Common myeloid progenitor, CD34-positive (primary cell): ENCODE data around the gene ERC2.

Source experiments
- CTCF ChIA-PET: fragments of 350-600 bp; sonication (Branson Sonifier 250); formaldehyde crosslinking; loops from one replicate; lab custom pipeline; 2021; ENCODE audit warnings: antibody characterized with exemption; lab: Charles Lee
- POLR2A ChIA-PET: fragments of 350-600 bp; sonication (Branson Sonifier 250); formaldehyde crosslinking; loops from one replicate; lab custom pipeline; 2021; ENCODE audit warnings: antibody characterized with exemption; lab: Charles Lee
- DNase-seq, 3 donors: peaks; one replicate each; pipeline versions ENCODE4 v3.0.0 to v3.0.0-alpha.2; 2013
- H3K27ac ChIP-seq, 2 experiments: 1 replicate in 1 of 2; 2 replicates in 1 of 2; pipeline ENCODE4 v1.7.0; 2013; ENCODE audit warnings: inconsistent platforms in 2 of 2, low read length in 2 of 2, mild to moderate bottlenecking in 2 of 2, low read depth in 1 of 2, moderate library complexity in 1 of 2; ENCODE audit not compliant: severe bottlenecking in 2 of 2, insufficient read depth in 1 of 2, poor library complexity in 1 of 2
- H3K27me3 ChIP-seq, 5 experiments: replicated peaks in 2 of 5; 1 replicate in 3 of 5; 2 replicates in 2 of 5; pipeline versions ENCODE4 v1.6.1 to v1.7.0; 2013; ENCODE audit warnings: low read length in 4 of 5, mild to moderate bottlenecking in 2 of 5, moderate library complexity in 2 of 5, inconsistent platforms in 1 of 5; ENCODE audit not compliant: insufficient read depth in 5 of 5, control insufficient read depth in 4 of 5
- H3K36me3 ChIP-seq, 4 experiments: 1 replicate in 2 of 4; 2 replicates in 2 of 4; pipeline versions ENCODE4 v1.6.1 to v1.7.0; 2013; ENCODE audit warnings: low read length in 3 of 4, control low read depth in 1 of 4, mild to moderate bottlenecking in 1 of 4; ENCODE audit not compliant: control insufficient read depth in 4 of 4, insufficient read depth in 4 of 4
- H3K4me1 ChIP-seq, 4 experiments: 1 replicate in 3 of 4; 2 replicates in 1 of 4; pipeline versions ENCODE4 v1.6.1 to v1.7.1; 2013; ENCODE audit warnings: low read length in 3 of 4, mild to moderate bottlenecking in 3 of 4, control low read depth in 1 of 4, inconsistent platforms in 1 of 4, moderate library complexity in 1 of 4; ENCODE audit not compliant: control insufficient read depth in 4 of 4, insufficient read depth in 4 of 4; ENCODE audit errors: control extremely low read depth in 1 of 4
- H3K4me3 ChIP-seq, 7 experiments: 1 replicate in 4 of 7; 2 replicates in 3 of 7; pipeline versions ENCODE4 v1.5.1 to v1.7.0; 2013; ENCODE audit warnings: mild to moderate bottlenecking in 7 of 7, low read length in 6 of 7, moderate library complexity in 6 of 7, inconsistent platforms in 2 of 7, low read depth in 2 of 7, control low read depth in 1 of 7; ENCODE audit not compliant: insufficient read depth in 4 of 7, control insufficient read depth in 1 of 7; ENCODE audit errors: extremely low read depth in 1 of 7
- H3K9me3 ChIP-seq, 5 experiments: 1 replicate in 4 of 5; 2 replicates in 1 of 5; pipeline versions ENCODE4 v1.6.1 to v1.7.1; 2013; ENCODE audit warnings: low read length in 4 of 5, mild to moderate bottlenecking in 2 of 5, inconsistent platforms in 1 of 5, low read depth in 1 of 5, moderate library complexity in 1 of 5; ENCODE audit not compliant: control insufficient read depth in 4 of 5, insufficient read depth in 2 of 5; ENCODE audit errors: control extremely low read depth in 1 of 5
- WGBS: methylation state at CpG from one replicate; pipeline ENCODE4 v1.1.5; 2013; ENCODE audit not compliant: insufficient coverage; 5-methylcytosine and 5-hydroxymethylcytosine counted together

The ERC2 gene

GRCh38 chr3:55596212-55596611 lies 872.1 kb downstream of the ERC2 start:
- DNase-seq = no peak
- Histone ChIP-seq H3K4me1 (peaks cover 0 to 8% (median 6%) of the 10 kb centered on the region in 4 experiments), H3K9me3 (no peaks in the 10 kb centered on the region), H3K27ac (no peak overlapping the region), H3K27me3 (no peaks in the 10 kb centered on the region), H3K4me3 (no peak overlapping the region), H3K36me3 (no peaks in the 10 kb centered on the region)
- WGBS = 86% methylated on average over 1 of the region's 2 CpGs
- ChIA-PET CTCF (no interaction called here), POLR2A (no interaction called here)

- Histone ChIP-seq H3K27me3 (no peaks in the 10 kb centered on the region), H3K36me3 (no peaks in the 10 kb centered on the region), H3K9me3 (no peaks in the 10 kb centered on the region), H3K4me1 (no peaks in the 10 kb centered on the region), H3K27ac (no peak overlapping the region), H3K4me3 (no peak overlapping the region)
- CTCF ChIA-PET = no interaction called here
- WGBS = 100% methylated on average over 1 of the region's 4 CpGs
- POLR2A ChIA-PET = no interaction called here
- no peak for DNase-seq
Observed at GRCh38 chr3:55595420-55595819, 872.8 kb downstream of the ERC2 start.

DNA sequence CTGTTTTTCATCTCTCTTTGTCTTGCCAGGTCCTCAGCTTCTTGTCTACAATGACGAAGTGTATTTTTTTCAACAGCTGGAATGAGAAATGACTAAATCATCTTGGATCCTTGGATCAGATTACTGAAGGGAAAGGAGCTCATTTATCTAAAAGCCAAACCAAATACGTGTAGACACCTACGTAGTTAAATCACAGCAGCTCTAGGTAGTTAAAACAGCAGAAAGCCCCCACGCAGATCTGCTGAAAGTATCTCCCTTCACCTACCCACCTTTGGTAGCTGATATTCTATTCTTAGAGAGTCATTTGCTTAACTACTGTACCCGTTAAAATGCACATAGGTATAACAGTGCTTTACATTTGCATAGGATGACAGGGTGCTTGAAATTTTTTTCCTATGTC lies 875.7 kb downstream of the ERC2 start:
- no peak overlapping the region for H3K27ac ChIP-seq
- ChIA-PET CTCF (no interaction called here), POLR2A (no interaction called here)
- WGBS = 92% methylated on average over 3 of the region's 5 CpGs
- H3K27me3 ChIP-seq = peaks cover 0 to 2% (median 0%) of the 10 kb centered on the region in 5 experiments
- no peak for DNase-seq
- H3K4me1 ChIP-seq = no peaks in the 10 kb centered on the region
- H3K4me3 ChIP-seq = no peak overlapping the region
- no peaks in the 10 kb centered on the region for H3K36me3 ChIP-seq
- H3K9me3 ChIP-seq = no peaks in the 10 kb centered on the region

- no peak overlapping the region for H3K27ac ChIP-seq
- H3K9me3 ChIP-seq = no peaks in the 10 kb centered on the region
- H3K27me3 ChIP-seq = peaks cover 0 to 2% (median 0%) of the 10 kb centered on the region in 5 experiments
- no peak overlapping the region for H3K4me3 ChIP-seq
- ChIA-PET POLR2A (no interaction called here), CTCF (no interaction called here)
- DNase-seq = no peak
- WGBS = 87% methylated on average over 5 of the region's 5 CpGs
- no peaks in the 10 kb centered on the region for H3K4me1 ChIP-seq
- no peaks in the 10 kb centered on the region for H3K36me3 ChIP-seq
Observed at GRCh38 chr3:55591888-55592287, 876.4 kb downstream of the ERC2 start.

DNA sequence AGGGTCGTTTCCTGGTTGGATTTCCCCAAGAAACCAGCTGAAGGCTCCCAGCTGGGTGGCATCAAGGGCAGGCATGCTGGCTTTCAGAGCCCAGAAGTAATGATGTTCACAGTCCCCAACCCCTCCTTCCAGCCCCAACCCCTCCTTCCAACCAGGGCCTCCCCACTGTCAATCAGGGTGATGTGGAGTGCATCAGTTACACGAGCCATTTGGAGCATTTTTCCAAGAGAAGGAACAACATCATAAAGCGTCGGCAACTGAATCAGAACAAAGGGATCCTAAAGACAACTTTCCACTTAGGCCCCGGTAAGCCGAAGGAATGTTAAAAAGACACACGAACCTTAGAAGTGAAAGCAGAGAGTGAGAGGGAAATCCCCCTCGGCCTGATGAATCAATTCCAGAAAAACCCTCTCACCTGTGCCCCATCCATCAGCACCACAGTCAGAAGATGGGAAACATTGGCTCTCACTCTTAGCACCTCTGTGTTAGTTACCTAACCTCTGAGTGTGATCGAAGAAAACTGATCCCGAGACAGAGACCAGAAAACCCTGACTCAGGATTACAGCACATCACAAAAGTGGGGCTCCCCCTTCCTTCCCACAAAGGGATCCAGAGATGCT lies 880.0 kb downstream of the ERC2 start:
- CTCF ChIA-PET = no interaction called here
- H3K9me3 ChIP-seq = no peaks in the 10 kb centered on the region
- DNase-seq = no peak
- POLR2A ChIA-PET = no interaction called here
- no peaks in the 10 kb centered on the region for H3K4me1 ChIP-seq
- peak overlapping the region in 1 of 7 experiments; percentile 5 for H3K4me3 ChIP-seq
- H3K36me3 ChIP-seq = no peaks in the 10 kb centered on the region
- WGBS = 85% methylated on average over 4 of the region's 10 CpGs
- H3K27ac ChIP-seq = no peak overlapping the region
- peaks cover 0 to 2% (median 0%) of the 10 kb centered on the region in 5 experiments for H3K27me3 ChIP-seq

GRCh38 chr3:55585856-55586255 lies 882.4 kb downstream of the ERC2 start:
- Histone ChIP-seq H3K36me3 (no peaks in the 10 kb centered on the region), H3K4me3 (no peak overlapping the region), H3K4me1 (no peaks in the 10 kb centered on the region), H3K9me3 (no peaks in the 10 kb centered on the region), H3K27me3 (peaks cover 0 to 2% (median 0%) of the 10 kb centered on the region in 5 experiments), H3K27ac (no peak overlapping the region)
- no peak for DNase-seq
- ChIA-PET POLR2A (no interaction called here), CTCF (no interaction called here)
- WGBS = 95% methylated on average over 4 of the region's 9 CpGs

- POLR2A ChIA-PET = no interaction called here
- Histone ChIP-seq H3K27ac (no peak overlapping the region), H3K4me3 (no peak overlapping the region), H3K4me1 (no peaks in the 10 kb centered on the region), H3K9me3 (no peaks in the 10 kb centered on the region), H3K36me3 (no peaks in the 10 kb centered on the region), H3K27me3 (peaks cover 0 to 2% (median 0%) of the 10 kb centered on the region in 5 experiments)
- WGBS = 91% methylated on average over 13 of the region's 15 CpGs
- no peak for DNase-seq
- CTCF ChIA-PET = interaction anchor here (1.1 kb wide), 1 partner anchor 12 kb away, joined by 3 read pairs; no protein-coding TSS in a partner anchor
Observed at GRCh38 chr3:55584716-55585368, 883.4 kb downstream of the ERC2 start.
